Uterus (tissue), 4 donors: Measurements from ENCODE around the gene PCBP2. TPM values are rescaled to one million over a fixed set of nuclear protein-coding genes. Genes with fewer than 3 reads are reported as not detected.

ENCODE experiments used
- DNase-seq, 2 donors: peaks; one replicate each; pipeline ENCODE4 v3.0.0-alpha.2; 2019 to 2020
- H3K27ac ChIP-seq, 2 donors: fragments of 200-600 bp; sonication (generic); 1 replicate in 1 of 2; 2 replicates in 1 of 2; pipeline ENCODE4 v1.5.1; 2016 to 2018
- H3K27me3 ChIP-seq, 2 donors: fragments of 200-600 bp; sonication (generic); one replicate each; pipeline ENCODE4 v1.5.1; 2018 to 2019; ENCODE audit warnings: control low read depth in 1 of 2
- H3K36me3 ChIP-seq, 2 donors: fragments of 200-600 bp; sonication (generic); one replicate each; pipeline ENCODE4 v1.5.1; 2019; ENCODE audit warnings: control low read depth in 1 of 2
- H3K4me1 ChIP-seq, 2 donors: fragments of 200-600 bp; sonication (generic); one replicate each; pipeline ENCODE4 v1.5.1; 2018 to 2019; ENCODE audit warnings: control low read depth in 1 of 2
- H3K4me3 ChIP-seq, 2 donors: fragments of 200-600 bp; sonication (generic); 1 replicate in 1 of 2; 2 replicates in 1 of 2; pipeline ENCODE4 v1.5.1; 2018 to 2019; ENCODE audit warnings: mild to moderate bottlenecking in 1 of 2
- H3K9me3 ChIP-seq, 2 donors: fragments of 200-600 bp; sonication (generic); one replicate each; pipeline ENCODE4 v1.5.1; 2019; ENCODE audit warnings: control low read depth in 1 of 2
- CTCF ChIP-seq, 4 experiments: fragments of 200-600 bp in 2 of 4; fragments of 450-650 bp in 2 of 4; sonication (generic) in 2 of 4; IDR thresholded peaks; one replicate each; pipeline ENCODE4 v1.5.1; 2016 to 2019; ENCODE audit warnings: antibody characterized with exemption in 4 of 4, mild to moderate bottlenecking in 2 of 4, moderate library complexity in 1 of 4
- POLR2A ChIP-seq, 2 donors: fragments of 450-650 bp; IDR thresholded peaks; one replicate each; pipeline ENCODE4 v1.6.1; 2016; ENCODE audit warnings: antibody characterized with exemption in 2 of 2, mild to moderate bottlenecking in 1 of 2, moderate library complexity in 1 of 2
- intact Hi-C: fragments of 100-400 bp; cut with DNase I; formaldehyde crosslinking; loops from one replicate; pipeline ENCODE4 v1.15.1; 2023; ENCODE audit warnings: low total_unique reads
- total RNA-seq, 4 donors: library from RNA; depleted of rRNA in 3 of 4; stranded (reverse); fragments of >200 nt in 3 of 4; gene quantifications; one replicate each; pipeline versions ENCODE4 v1.1.0 to v1.2.4, GENCODE V29; 2014 to 2023
- donor health status: DM: yes; HTN: yes; CAD: no.

Gene PCBP2
- total RNA-seq, 4 donors from 2014 or later: 364 to 929 (median 383) TPM

GRCh38 chr12:53496752-53497032, 44.8 kb downstream of the PCBP2 start:
- H3K4me3 ChIP-seq: no peak overlapping the region
- TF ChIP-seq CTCF (IDR thresholded peaks at IDR 0.05) (no peak), POLR2A (IDR thresholded peaks at IDR 0.05) (no peak)
- peaks cover 0 to 5% of the 10 kb centered on the region in 2 donors for H3K4me1 ChIP-seq
- H3K9me3 ChIP-seq: no peaks in the 10 kb centered on the region
- no peaks in the 10 kb centered on the region for H3K27me3 ChIP-seq
- intact Hi-C loops: no loop called here
- no peak for DNase-seq
- no peaks in the 10 kb centered on the region for H3K36me3 ChIP-seq
- H3K27ac ChIP-seq: peak overlapping the region; percentile 65 to 96

DNA sequence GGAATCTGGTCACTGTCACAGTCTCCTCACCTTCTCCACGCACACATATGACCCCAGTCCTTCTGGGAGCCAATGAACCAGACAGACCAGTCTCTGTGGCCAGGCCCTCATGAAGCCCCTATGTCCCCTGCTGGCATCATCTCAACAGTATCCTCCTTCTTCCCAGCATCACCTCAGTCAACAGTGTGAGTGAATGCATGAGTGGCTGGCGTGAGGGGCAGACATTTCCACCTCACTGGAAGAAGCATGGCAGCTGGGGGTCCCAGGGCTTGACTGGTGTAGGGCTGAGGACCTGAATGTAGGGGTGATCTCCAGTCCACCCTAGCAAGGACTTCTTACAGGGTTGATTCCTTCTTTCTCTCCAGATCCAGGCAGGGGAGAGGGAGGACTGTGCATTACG, 45.6 kb downstream of the PCBP2 start:
- no peaks in the 10 kb centered on the region for H3K36me3 ChIP-seq
- no peaks in the 10 kb centered on the region for H3K27me3 ChIP-seq
- TF ChIP-seq POLR2A (IDR thresholded peaks at IDR 0.05) (no peak), CTCF (IDR thresholded peaks at IDR 0.05) (no peak)
- peak overlapping the region; percentile 65 to 96 for H3K27ac ChIP-seq
- peaks cover 0 to 5% of the 10 kb centered on the region in 2 donors for H3K4me1 ChIP-seq
- H3K9me3 ChIP-seq: no peaks in the 10 kb centered on the region
- intact Hi-C loops: no loop called here
- peak in 1 of 2 donors; percentile 18 for DNase-seq
- H3K4me3 ChIP-seq: no peak overlapping the region

DNA sequence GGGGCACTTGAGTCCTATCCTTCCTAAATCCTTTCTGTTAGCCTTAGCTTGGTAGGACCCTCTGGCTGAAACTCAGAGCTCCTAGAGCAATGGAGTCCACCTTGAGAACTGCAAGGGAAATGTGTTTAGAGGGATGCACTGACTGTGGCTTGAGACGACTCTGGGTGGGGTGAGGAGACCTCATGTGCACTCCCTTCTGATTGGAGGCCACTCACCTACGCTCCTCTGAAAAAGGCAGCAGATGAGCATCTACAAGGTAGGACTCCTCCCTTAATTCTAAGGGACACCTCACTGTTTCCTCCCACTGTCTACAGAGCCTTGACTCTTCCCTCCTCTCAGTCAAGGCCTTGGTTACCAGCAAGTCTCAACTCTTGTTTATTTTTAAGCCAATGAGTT, 46.3 kb downstream of the PCBP2 start:
- Histone ChIP-seq H3K27ac (peak overlapping the region; percentile 96 to 99), H3K9me3 (no peaks in the 10 kb centered on the region), H3K27me3 (no peaks in the 10 kb centered on the region), H3K4me1 (peaks cover 0 to 9% of the 10 kb centered on the region in 2 donors), H3K4me3 (no peak overlapping the region), H3K36me3 (no peaks in the 10 kb centered on the region)
- DNase-seq: no peak
- TF ChIP-seq POLR2A (IDR thresholded peaks at IDR 0.05) (no peak), CTCF (IDR thresholded peaks at IDR 0.05) (no peak)
- intact Hi-C loops: no loop called here

DNA sequence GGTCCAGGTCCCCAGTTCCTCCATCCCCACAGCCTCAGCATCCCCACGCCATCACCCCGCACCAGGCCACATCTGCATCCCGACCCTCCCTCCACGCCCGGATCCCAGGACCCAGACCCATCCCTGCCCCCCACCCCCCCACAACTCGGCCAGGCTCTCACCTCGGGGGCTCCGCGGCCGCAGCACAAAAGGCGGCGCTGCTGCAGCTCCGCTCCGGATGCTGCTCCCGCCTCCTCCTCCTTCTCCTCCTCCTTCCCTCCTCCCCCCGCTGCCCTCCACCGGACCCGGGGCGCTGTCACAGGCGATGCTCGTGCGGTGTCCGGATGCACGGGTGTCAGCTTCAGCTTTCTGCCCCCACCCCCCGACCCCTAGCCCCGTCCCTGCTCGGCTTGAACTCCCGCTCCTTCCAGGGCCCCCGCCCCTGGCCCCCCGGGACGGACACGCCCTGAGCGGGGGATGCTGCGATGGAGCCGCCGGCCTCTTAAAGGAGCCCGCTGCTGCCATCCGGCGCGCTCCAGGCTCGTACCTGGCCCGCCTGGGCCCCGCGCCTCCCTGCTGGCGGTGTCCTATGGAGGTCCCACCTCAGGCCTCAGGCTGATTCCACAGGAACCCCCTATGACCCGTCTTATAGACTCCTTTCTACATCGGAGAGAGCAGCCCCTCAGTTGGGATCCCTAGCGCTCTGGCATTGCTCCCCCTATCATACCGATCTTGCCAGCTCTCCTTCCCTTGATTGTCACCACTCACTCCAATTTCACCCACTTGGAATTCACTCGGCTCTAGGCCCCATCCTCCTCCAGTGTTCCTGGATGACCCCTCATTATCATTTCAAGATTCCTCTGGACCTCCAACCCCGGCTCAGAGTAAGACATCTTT, 47.6 kb downstream of the PCBP2 start, which contains the start of gene MAP3K12:
TSS of gene MAP3K12 (minus strand) at position 193 of the 876 bp plus-strand sequence. CDS start 12,067 bp downstream, outside the sequence.
- Histone ChIP-seq H3K4me3 (peak within 1 kb of the TSS; percentile 68 to 72), H3K27ac (peak within 1 kb of the TSS; percentile 96 to 99), H3K4me1 (peaks cover 0 to 7% of the 10 kb centered on the region in 2 donors), H3K36me3 (no peaks in the 10 kb centered on the region), H3K27me3 (no peaks in the 10 kb centered on the region), H3K9me3 (no peaks in the 10 kb centered on the region)
- intact Hi-C loops: loop anchor here (10.0 kb wide), 1 partner anchor 45 kb away; the partner anchor contains the start of gene PCBP2
- peak; percentile 76 to 79 for DNase-seq
- TF ChIP-seq POLR2A (IDR thresholded peaks at IDR 0.05) (no peak), CTCF (IDR thresholded peaks at IDR 0.05) (peak in 2 of 4 experiments; percentile 10 to 16)

GRCh38 chr12:53500142-53500775, 48.4 kb downstream of the PCBP2 start:
- TF ChIP-seq CTCF (IDR thresholded peaks at IDR 0.05): peak in 1 of 4 experiments; percentile 9
- TF ChIP-seq POLR2A (IDR thresholded peaks at IDR 0.05): peak; percentile 91 to 96
- Histone ChIP-seq H3K27ac (peak overlapping the region; percentile 96 to 99), H3K4me1 (peaks cover 0 to 14% of the 10 kb centered on the region in 2 donors), H3K9me3 (no peaks in the 10 kb centered on the region), H3K4me3 (peak overlapping the region; percentile 68 to 72), H3K27me3 (no peaks in the 10 kb centered on the region), H3K36me3 (no peaks in the 10 kb centered on the region)
- intact Hi-C loops: loop anchor here (10.0 kb wide), 1 partner anchor 45 kb away; the partner anchor contains the start of gene PCBP2
- peak; percentile 79 to 84 for DNase-seq
